ENCODE data around the gene ELK4. TPM values are rescaled to one million over a fixed set of nuclear protein-coding genes. Genes with fewer than 3 reads are reported as not detected.

The ELK4 gene
- total RNA-seq, 1 experiment from 2014 or later, result 31.2 TPM

GRCh38 chr1:205633421-205633976, 1.7 kb upstream of the ELK4 start:
- Histone ChIP-seq H3K4ac (ENCODE audit: low read depth, low read length) (no peak overlapping the region), H3K14ac (ENCODE audit: insufficient read depth, low read length) (no peak overlapping the region), H3K9ac (ENCODE audit: extremely low read depth, insufficient read length, low read length) (no peak overlapping the region), H3K4me1 (ENCODE audit: insufficient read depth, low read length) (no peaks in the 10 kb centered on the region), H3K27me3 (ENCODE audit: insufficient read depth, low read length) (no peaks in the 10 kb centered on the region), H3K56ac (ENCODE audit: insufficient read length, low read depth, low read length) (no peak overlapping the region), H3T11ph (ENCODE audit: low read length) (no peak overlapping the region), H4K91ac (ENCODE audit: insufficient read length, low read depth, low read length) (no peak overlapping the region), H2BK15ac (ENCODE audit: low read depth, low read length) (no peak overlapping the region), H3K23ac (ENCODE audit: insufficient read length, low read depth, low read length) (no peak overlapping the region), H3K27ac (ENCODE audit: insufficient read length, low read depth, low read length) (no peak overlapping the region), H2AK5ac (ENCODE audit: insufficient read length, low read length) (no peak overlapping the region), H4K8ac (replicated peaks; ENCODE audit: insufficient read length, low read depth, low read length) (no peak overlapping the region), H2BK5ac (ENCODE audit: insufficient read length, low read length) (no peak overlapping the region), H3K9me3 (ENCODE audit: control insufficient read depth, low read depth, low read length) (no peaks in the 10 kb centered on the region), H2BK12ac (ENCODE audit: insufficient read length, low read depth, low read length) (no peak overlapping the region), H3K23me2 (ENCODE audit: insufficient read length, low read depth, low read length, poor library complexity, severe bottlenecking) (peaks cover 8% of the 10 kb centered on the region), H3K79me1 (ENCODE audit: insufficient read depth, low read depth, low read length, poor library complexity, severe bottlenecking) (no peaks in the 10 kb centered on the region), H3K79me2 (ENCODE audit: insufficient read depth, low read length) (peaks cover 9% of the 10 kb centered on the region; the same call in 1 of the 2 replicates), H4K5ac (ENCODE audit: insufficient read length, low read depth, low read length) (no peak overlapping the region), H2BK120ac (ENCODE audit: low read depth, low read length, poor library complexity, severe bottlenecking) (no peak overlapping the region), H2BK20ac (ENCODE audit: low read depth, low read length, poor library complexity, severe bottlenecking) (no peak overlapping the region), H4K20me1 (ENCODE audit: control insufficient read depth, insufficient read depth, insufficient read length) (no peaks in the 10 kb centered on the region), H3K18ac (ENCODE audit: insufficient read length, low read depth, low read length) (no peak overlapping the region), H2AFZ (ENCODE audit: low read length) (no peak overlapping the region), H3K4me2 (ENCODE audit: insufficient read depth, insufficient read length, low read length) (no peak overlapping the region)
- Mint-ChIP-seq H3K27ac (no peak overlapping the region), H3K36me3 (ENCODE audit: insufficient read depth in 1 of 3, low read depth in 3 of 3) (peaks cover 0 to 3% (median 1%) of the 10 kb centered on the region in 3 experiments; a peak in 3 of 7 replicates), H3K27me3 (ENCODE audit: low read depth) (peaks cover 9% of the 10 kb centered on the region), H3K9me3 (no peaks in the 10 kb centered on the region; a peak in 1 of 5 replicates), H3K4me3 (peak overlapping the region in 1 of 2 experiments; percentile 47; a peak in 1 of 5 replicates), H3K4me1 (peaks cover 13 to 14% of the 10 kb centered on the region in 2 experiments)
- WGBS (ENCODE audit: extremely low coverage, insufficient read length, low lambda C conversion rate), result no CpG with 5 or more reads among the region's 6 CpGs
- DNase-seq, result no peak
- TF ChIP-seq CTCF (conservative IDR thresholded peaks at IDR 0.05), result no peak
